Measurements from ENCODE around the gene MAGT1. TPM values are rescaled to one million over a fixed set of nuclear protein-coding genes. Genes with fewer than 3 reads are reported as not detected.

Gene MAGT1
- total and polyA plus RNA-seq, 2 donors (not counting 1 experiment from before 2014, with no cell fraction given) = 7.4 to 30.0 TPM

- CTCF ChIA-PET = no interaction called here
- Histone ChIP-seq H3K4me3 (ENCODE audit: control extremely low read depth in 1 of 5, extremely low read depth in 1 of 5, insufficient read depth in 1 of 5, low read depth in 2 of 5, low read length in 4 of 5) (no peak overlapping the region), H3K27ac (ENCODE audit: low read length in 2 of 2) (no peak overlapping the region), H3K4me1 (ENCODE audit: control insufficient read depth in 2 of 2, insufficient read depth in 2 of 2, low read length in 2 of 2) (no peaks in the 10 kb centered on the region), H3K27me3 (replicated peaks in 1 of 4; ENCODE audit: control extremely low read depth in 1 of 4, control insufficient read depth in 3 of 4, insufficient read depth in 4 of 4, low read length in 3 of 4) (no peaks in the 10 kb centered on the region), H3K9ac (ENCODE audit: low read length) (no peak overlapping the region), H4K20me1 (ENCODE audit: control insufficient read depth, insufficient read depth, low read length, poor library complexity, severe bottlenecking) (no peaks in the 10 kb centered on the region), H2AFZ (ENCODE audit: insufficient read depth, low read depth, low read length, poor library complexity, severe bottlenecking) (no peak overlapping the region), H3K9me3 (ENCODE audit: control extremely low read depth in 1 of 3, control insufficient read depth in 2 of 3, insufficient read depth in 1 of 3, low read length in 2 of 3) (no peaks in the 10 kb centered on the region), H3K79me2 (ENCODE audit: control insufficient read depth, insufficient read depth, low read length) (peaks cover 3% of the 10 kb centered on the region), H3K36me3 (replicated peaks in 1 of 2; ENCODE audit: control extremely low read depth in 1 of 2, control insufficient read depth in 1 of 2, extremely low read depth in 1 of 2, insufficient read depth in 2 of 2, low read length in 1 of 2) (no peaks in the 10 kb centered on the region), H3K4me2 (replicated peaks; ENCODE audit: low read depth, low read length, poor library complexity, severe bottlenecking) (no peak overlapping the region)
- H3K9me3 Mint-ChIP-seq (ENCODE audit: insufficient read depth) = no peaks in the 10 kb centered on the region
- no peaks in the 10 kb centered on the region for H3K27me3 Mint-ChIP-seq
- H3K27ac Mint-ChIP-seq = no peak overlapping the region
- POLR2A ChIA-PET = no interaction called here
- H3K4me3 Mint-ChIP-seq = no peak overlapping the region
- DNase-seq (no peak), ATAC-seq (ENCODE audit: low read depth) (no peak)
- TF ChIP-seq EZH2 (IDR thresholded peaks at IDR 0.05; ENCODE audit: borderline replicate concordance, insufficient read depth, low read depth, low read length, poor library complexity, severe bottlenecking) (no peak), CTCF (IDR thresholded peaks at IDR 0.05) (no peak)
- intact Hi-C loops (cut with micrococcal nuclease) = no loop called here
- H3K4me1 Mint-ChIP-seq = no peaks in the 10 kb centered on the region
These were observed 41.1 kb upstream of the MAGT1 start for GRCh38 chrX:77936299-77936698.

GRCh38 chrX:77935886-77936285 is 40.7 kb upstream of the MAGT1 start:
- WGBS (ENCODE audit: insufficient coverage) = no CpG with 5 or more reads among the region's 1 CpG
- H3K9me3 ChIP-seq (ENCODE audit: control extremely low read depth in 1 of 3, control insufficient read depth in 2 of 3, insufficient read depth in 1 of 3, low read length in 2 of 3) = no peaks in the 10 kb centered on the region
- Mint-ChIP-seq H3K27ac (no peak overlapping the region), H3K4me1 (no peaks in the 10 kb centered on the region), H3K27me3 (no peaks in the 10 kb centered on the region), H3K4me3 (no peak overlapping the region), H3K9me3 (ENCODE audit: insufficient read depth) (no peaks in the 10 kb centered on the region)
- H3K4me1 ChIP-seq (ENCODE audit: control insufficient read depth in 2 of 2, insufficient read depth in 2 of 2, low read length in 2 of 2) = no peaks in the 10 kb centered on the region
- H3K36me3 ChIP-seq (replicated peaks in 1 of 2; ENCODE audit: control extremely low read depth in 1 of 2, control insufficient read depth in 1 of 2, extremely low read depth in 1 of 2, insufficient read depth in 2 of 2, low read length in 1 of 2) = no peaks in the 10 kb centered on the region
- ATAC-seq (ENCODE audit: low read depth) (no peak), DNase-seq (no peak)
- TF ChIP-seq CTCF (IDR thresholded peaks at IDR 0.05) = no peak
- no peak for TF ChIP-seq EZH2 (IDR thresholded peaks at IDR 0.05; ENCODE audit: borderline replicate concordance, insufficient read depth, low read depth, low read length, poor library complexity, severe bottlenecking)
- ChIA-PET POLR2A (no interaction called here), CTCF (no interaction called here)
- no peak overlapping the region for H2AFZ ChIP-seq (ENCODE audit: insufficient read depth, low read depth, low read length, poor library complexity, severe bottlenecking)
- no peak overlapping the region for H3K27ac ChIP-seq (ENCODE audit: low read length in 2 of 2)
- H3K4me3 ChIP-seq (ENCODE audit: control extremely low read depth in 1 of 5, extremely low read depth in 1 of 5, insufficient read depth in 1 of 5, low read depth in 2 of 5, low read length in 4 of 5) = no peak overlapping the region
- H3K4me2 ChIP-seq (replicated peaks; ENCODE audit: low read depth, low read length, poor library complexity, severe bottlenecking) = no peak overlapping the region
- H3K79me2 ChIP-seq (ENCODE audit: control insufficient read depth, insufficient read depth, low read length) = peaks cover 3% of the 10 kb centered on the region
- intact Hi-C loops (cut with micrococcal nuclease) = no loop called here
- no peak overlapping the region for H3K9ac ChIP-seq (ENCODE audit: low read length)
- no peaks in the 10 kb centered on the region for H3K27me3 ChIP-seq (replicated peaks in 1 of 4; ENCODE audit: control extremely low read depth in 1 of 4, control insufficient read depth in 3 of 4, insufficient read depth in 4 of 4, low read length in 3 of 4)
- no peaks in the 10 kb centered on the region for H4K20me1 ChIP-seq (ENCODE audit: control insufficient read depth, insufficient read depth, low read length, poor library complexity, severe bottlenecking)
